GM21515 (cell line): ENCODE results near the gene C3orf85.

Source experiments
- ATAC-seq: cut with Tn5 transposase; IDR thresholded peaks from one replicate; pipeline ENCODE4 v1.9.1; 2021; ENCODE audit not compliant: unreplicated experiment

C3orf85 gene

GRCh38 chr3:109149078-109149477, 12.6 kb downstream of the C3orf85 start:
- ATAC-seq, result no peak

- no peak for ATAC-seq
Measured at GRCh38 chr3:109152320-109152719, 15.8 kb downstream of the C3orf85 start.

- no peak for ATAC-seq
Measured at GRCh38 chr3:109154979-109155378, 18.5 kb downstream of the C3orf85 start.

- ATAC-seq, result no peak
Measured at GRCh38 chr3:109155828-109156227, 19.3 kb downstream of the C3orf85 start.

GRCh38 chr3:109161487-109162123, 25.1 kb downstream of the C3orf85 start:
- no peak for ATAC-seq

- ATAC-seq, result no peak
Measured at GRCh38 chr3:109165905-109166304, 29.4 kb downstream of the C3orf85 start.

- no peak for ATAC-seq
Measured at GRCh38 chr3:109171479-109171878, 35.0 kb downstream of the C3orf85 start.

GRCh38 chr3:109175411-109175810, 38.9 kb downstream of the C3orf85 start:
- ATAC-seq, result no peak

- no peak for ATAC-seq
Measured at GRCh38 chr3:109176726-109177125, 40.2 kb downstream of the C3orf85 start.

- no peak for ATAC-seq
Measured at GRCh38 chr3:109177908-109178307, 41.4 kb downstream of the C3orf85 start.

- no peak for ATAC-seq
Measured at GRCh38 chr3:109178708-109179107, 42.2 kb downstream of the C3orf85 start.

- no peak for ATAC-seq
Measured at GRCh38 chr3:109184726-109185125, 48.2 kb downstream of the C3orf85 start.

- no peak for ATAC-seq
Measured at GRCh38 chr3:109187390-109187789, 50.9 kb downstream of the C3orf85 start.

GRCh38 chr3:109188741-109189140, 52.2 kb downstream of the C3orf85 start:
- ATAC-seq, result no peak

GRCh38 chr3:109191421-109191820, 54.9 kb downstream of the C3orf85 start:
- no peak for ATAC-seq

GRCh38 chr3:109195815-109196214, 59.3 kb downstream of the C3orf85 start:
- no peak for ATAC-seq
